HL-60 (cell line): Measurements from ENCODE around the gene NIT1.

ENCODE experiments used
- CTCF ChIP-seq: IDR thresholded peaks from one replicate; pipeline ENCODE4 v1.5.1; 2011; ENCODE audit warnings: low read length, control low read depth, inconsistent platforms; ENCODE audit not compliant: insufficient read depth
- POLR2AphosphoS5 ChIP-seq: IDR thresholded peaks from 2 replicates; pipeline ENCODE4 v1.6.1; 2012; ENCODE audit warnings: low read depth
- REST ChIP-seq: IDR thresholded peaks from 2 replicates; pipeline ENCODE4 v1.6.1; 2012; ENCODE audit warnings: low read depth; ENCODE audit not compliant: insufficient replicate concordance

GRCh38 chr1:161138431-161138830, 20.5 kb downstream of the NIT1 start:
- no peak for TF ChIP-seq POLR2AphosphoS5
- TF ChIP-seq REST: no peak
- no peak for TF ChIP-seq CTCF
